SK-N-SH (cell line): ENCODE measurements around the gene TRDN. TPM values are rescaled to one million over a fixed set of nuclear protein-coding genes. Genes with fewer than 3 reads are reported as not detected.

ENCODE experiments used
- CTCF ChIA-PET: fragments of 300-600, 350-600 bp; formaldehyde crosslinking; extraction: SDS; loops from one replicate; lab custom pipeline; 2021; lab: Yijun Ruan, JAX
- POLR2A ChIA-PET: fragments of 350-600 bp; sonication (Branson Sonifier 250); formaldehyde crosslinking; extraction: SDS; loops from one replicate; lab custom pipeline; 2020; ENCODE audit warnings: antibody characterized with exemption, inconsistent platforms; lab: Yijun Ruan, JAX
- DNase-seq: peaks from one replicate; pipeline ENCODE4 v3.0.0; 2012
- H2AFZ ChIP-seq: fragments of 200-600 bp; sonication (generic); 2 replicates; pipeline ENCODE4 v1.8.1; 2016; ENCODE audit warnings: antibody characterized with exemption, mild to moderate bottlenecking, low read depth
- H3F3A ChIP-seq: fragments of 200-600 bp; sonication (generic); replicated peaks from 2 replicates; pipeline ENCODE3; 2016; ENCODE audit warnings: antibody characterized with exemption, mild to moderate bottlenecking; ENCODE audit not compliant: insufficient read depth
- H3K27ac ChIP-seq, 2 experiments: fragments of 200-500 bp in 1 of 2; fragments of 200-600 bp in 1 of 2; sonication (Bioruptor generic) in 1 of 2; sonication (generic), shearing (Covaris generic) in 1 of 2; 2 replicates each; pipeline versions ENCODE4 v1.5.1 to v1.6.1; 2014 to 2016; ENCODE audit warnings: low read depth in 2 of 2, inconsistent platforms in 1 of 2, low read length in 1 of 2, mild to moderate bottlenecking in 1 of 2, mixed read lengths in 1 of 2
- H3K27me3 ChIP-seq: fragments of 200-600 bp; sonication (generic), shearing (Covaris generic); 2 replicates; pipeline ENCODE4 v1.6.1; 2016; ENCODE audit warnings: mixed run types; ENCODE audit not compliant: insufficient read depth
- H3K36me3 ChIP-seq, 2 experiments: fragments of 200-500 bp in 1 of 2; fragments of 200-600 bp in 1 of 2; sonication (Bioruptor generic) in 1 of 2; sonication (generic) in 1 of 2; replicated peaks in 1 of 2; 2 replicates each; pipeline versions ENCODE3 to v1.5.1; 2014 to 2016; ENCODE audit warnings: low read length in 1 of 2, mild to moderate bottlenecking in 1 of 2; ENCODE audit not compliant: insufficient read depth in 2 of 2, control insufficient read depth in 1 of 2
- H3K4me1 ChIP-seq, 2 experiments: fragments of 200-500 bp in 1 of 2; fragments of 200-600 bp in 1 of 2; sonication (Bioruptor generic) in 1 of 2; sonication (generic), shearing (Covaris generic) in 1 of 2; 2 replicates each; pipeline versions ENCODE4 v1.5.1 to v1.6.1; 2014 to 2016; ENCODE audit warnings: low read depth in 1 of 2, low read length in 1 of 2, mixed run types in 1 of 2; ENCODE audit not compliant: insufficient read depth in 2 of 2, control insufficient read depth in 1 of 2
- H3K4me2 ChIP-seq: fragments of 200-600 bp; sonication (generic), shearing (Covaris generic); 2 replicates; pipeline ENCODE4 v1.6.1; 2017; ENCODE audit warnings: mixed run types
- H3K4me3 ChIP-seq, 2 experiments: fragments of 200-500 bp in 1 of 2; fragments of 200-600 bp in 1 of 2; sonication (Bioruptor generic) in 1 of 2; sonication (generic), shearing (Covaris generic) in 1 of 2; 2 replicates each; pipeline versions ENCODE4 v1.5.1 to v1.8.1; 2014 to 2016; ENCODE audit warnings: low read depth in 2 of 2, inconsistent platforms in 1 of 2, low read length in 1 of 2, mild to moderate bottlenecking in 1 of 2, mixed read lengths in 1 of 2, moderate library complexity in 1 of 2
- H3K79me2 ChIP-seq: fragments of 200-600 bp; sonication (generic); 2 replicates; pipeline ENCODE4 v1.8.1; 2017; ENCODE audit warnings: mild to moderate bottlenecking; ENCODE audit not compliant: insufficient read depth
- H3K9ac ChIP-seq: fragments of 200-600 bp; sonication (generic); 2 replicates; pipeline ENCODE4 v1.6.1; 2017; ENCODE audit warnings: mixed run types
- H3K9me2 ChIP-seq: fragments of 200-600 bp; sonication (generic); 2 replicates; pipeline ENCODE4 v1.6.1; 2017; ENCODE audit warnings: mixed run types
- H3K9me3 ChIP-seq: fragments of 200-600 bp; sonication (generic); 2 replicates; pipeline ENCODE4 v1.6.1; 2017; ENCODE audit warnings: mixed run types, mild to moderate bottlenecking, moderate library complexity
- H4K20me1 ChIP-seq: fragments of 200-600 bp; sonication (generic); 2 replicates; pipeline ENCODE4 v1.6.1; 2017; ENCODE audit warnings: mild to moderate bottlenecking, mixed run types; ENCODE audit not compliant: insufficient read depth
- EZH2phosphoT487 ChIP-seq: fragments of 200-600 bp; sonication (generic); IDR thresholded peaks from 2 replicates; pipeline ENCODE4 v1.6.1; 2017; ENCODE audit warnings: low read depth, mixed run types, mild to moderate bottlenecking, antibody characterized with exemption, moderate library complexity, borderline replicate concordance
- FOXJ3 ChIP-seq: sonication (generic); formaldehyde crosslinking; IDR thresholded peaks from 2 replicates; pipeline ENCODE4 v1.5.1; 2020; ENCODE audit warnings: mild to moderate bottlenecking, missing genetic modification reagents
- FOXM1 ChIP-seq: IDR thresholded peaks from 2 replicates; pipeline ENCODE4 v1.4.0; 2012; ENCODE audit warnings: low read depth, mild to moderate bottlenecking
- GABPA ChIP-seq: IDR thresholded peaks from 2 replicates; pipeline ENCODE4 v1.4.0; 2012; ENCODE audit warnings: low read depth, mild to moderate bottlenecking
- GATA2 ChIP-seq: sonication (generic); formaldehyde crosslinking; IDR thresholded peaks from 2 replicates; pipeline ENCODE4 v1.5.0; 2020; ENCODE audit warnings: mild to moderate bottlenecking, missing genetic modification reagents
- JUND ChIP-seq: IDR thresholded peaks from 2 replicates; pipeline ENCODE4 v1.4.0; 2012
- MEF2A ChIP-seq: IDR thresholded peaks from 2 replicates; pipeline ENCODE4 v1.4.0; 2012; ENCODE audit warnings: low read depth, borderline replicate concordance
- NFIC ChIP-seq: IDR thresholded peaks from 2 replicates; pipeline ENCODE4 v1.4.0; 2012; ENCODE audit warnings: borderline replicate concordance
- NRF1 ChIP-seq: IDR thresholded peaks from 2 replicates; pipeline ENCODE4 v1.6.1; 2012; ENCODE audit warnings: low read depth, mild to moderate bottlenecking, low read length
- POLR2AphosphoS5 ChIP-seq: IDR thresholded peaks from 2 replicates; pipeline ENCODE4 v1.6.1; 2012; ENCODE audit warnings: low read depth, low read length
- RAD21 ChIP-seq: IDR thresholded peaks from 2 replicates; pipeline ENCODE4 v1.6.1; 2012; ENCODE audit warnings: mild to moderate bottlenecking, low read length
- RCOR1 ChIP-seq: fragments of 150-350 bp; IDR thresholded peaks from 2 replicates; pipeline ENCODE4 v1.6.1; 2017; ENCODE audit warnings: antibody characterized with exemption, low read length
- REST ChIP-seq: IDR thresholded peaks from 2 replicates; pipeline ENCODE4 v1.6.1; 2012; ENCODE audit warnings: mild to moderate bottlenecking, low read depth, low read length, moderate library complexity
- RFX5 ChIP-seq: IDR thresholded peaks from 2 replicates; pipeline ENCODE4 v1.6.1; 2012; ENCODE audit warnings: mild to moderate bottlenecking, improper control_type of control experiment, low read length
- RXRA ChIP-seq: IDR thresholded peaks from 2 replicates; pipeline ENCODE4 v1.4.0; 2012; ENCODE audit warnings: low read depth, mild to moderate bottlenecking, borderline replicate concordance
- SIN3A ChIP-seq: IDR thresholded peaks from 2 replicates; pipeline ENCODE4 v1.6.1; 2012; ENCODE audit warnings: low read depth, mild to moderate bottlenecking, low read length, moderate library complexity, borderline replicate concordance
- TEAD4 ChIP-seq: IDR thresholded peaks from 2 replicates; pipeline ENCODE4 v1.4.0; 2012; ENCODE audit warnings: mild to moderate bottlenecking, borderline replicate concordance; ENCODE audit not compliant: insufficient read depth
- WGBS: methylation state at CpG from one replicate; pipeline ENCODE4 v1.1.6; 2017; ENCODE audit warnings: low lambda C conversion rate; 5-methylcytosine and 5-hydroxymethylcytosine counted together
- polyA plus RNA-seq, 3 experiments: library from polyadenylated mRNA; depleted of rRNA; stranded (reverse); fragments of >200 nt; gene quantifications; 2 replicates each; pipeline ENCODE4 v1.2.3, GENCODE V29; 2012
- TF ChIP-seq, protein P1 (sequence below): IDR thresholded peaks from 2 replicates; pipeline ENCODE4; 2012

The TRDN gene
- polyA plus RNA-seq, 1 of the 3 experiments (the other 2 are of a cell fraction): not detected

GRCh38 chr6:123276546-123276980, 360.2 kb downstream of the TRDN start:
- no peak overlapping the region for H3K4me2 ChIP-seq
- H3K4me1 ChIP-seq: no peaks in the 10 kb centered on the region
- H3K9me3 ChIP-seq: no peaks in the 10 kb centered on the region
- TF ChIP-seq RXRA: no peak
- no peak for TF ChIP-seq JUND
- no peak for TF ChIP-seq TEAD4
- TF ChIP-seq GATA2 (CRISPR knock-in tag): no peak
- TF ChIP-seq RCOR1: no peak
- no peak for TF ChIP-seq GABPA
- no peak for TF ChIP-seq MEF2A
- TF ChIP-seq RAD21: no peak
- no peak for TF ChIP-seq NRF1
- TF ChIP-seq, all 33 proteins: peak for 0
- CTCF ChIA-PET: no interaction called here
- no peaks in the 10 kb centered on the region for H3F3A ChIP-seq
- H3K4me3 ChIP-seq: no peak overlapping the region
- POLR2A ChIA-PET: no interaction called here
- no peak for DNase-seq
- H4K20me1 ChIP-seq: no peaks in the 10 kb centered on the region
- no peaks in the 10 kb centered on the region for H3K27me3 ChIP-seq
- H3K9ac ChIP-seq: no peak overlapping the region
- H3K36me3 ChIP-seq: no peaks in the 10 kb centered on the region
- WGBS: 12% methylated on average over 3 of the region's 3 CpGs
- no peaks in the 10 kb centered on the region for H3K79me2 ChIP-seq
- no peak overlapping the region for H2AFZ ChIP-seq
- H3K27ac ChIP-seq: no peak overlapping the region
- no peaks in the 10 kb centered on the region for H3K9me2 ChIP-seq

- H3F3A ChIP-seq: no peaks in the 10 kb centered on the region
- no peaks in the 10 kb centered on the region for H3K27me3 ChIP-seq
- H3K4me3 ChIP-seq: no peak overlapping the region
- H3K4me2 ChIP-seq: no peak overlapping the region
- TF ChIP-seq REST (no peak), NRF1 (no peak), MEF2A (no peak), RFX5 (no peak), NFIC (no peak), SIN3A (no peak), EZH2phosphoT487 (no peak), FOXM1 (no peak), FOXJ3 (CRISPR knock-in tag) (no peak), RCOR1 (no peak), GATA2 (CRISPR knock-in tag) (no peak), POLR2AphosphoS5 (no peak)
- TF ChIP-seq, protein P1, sequence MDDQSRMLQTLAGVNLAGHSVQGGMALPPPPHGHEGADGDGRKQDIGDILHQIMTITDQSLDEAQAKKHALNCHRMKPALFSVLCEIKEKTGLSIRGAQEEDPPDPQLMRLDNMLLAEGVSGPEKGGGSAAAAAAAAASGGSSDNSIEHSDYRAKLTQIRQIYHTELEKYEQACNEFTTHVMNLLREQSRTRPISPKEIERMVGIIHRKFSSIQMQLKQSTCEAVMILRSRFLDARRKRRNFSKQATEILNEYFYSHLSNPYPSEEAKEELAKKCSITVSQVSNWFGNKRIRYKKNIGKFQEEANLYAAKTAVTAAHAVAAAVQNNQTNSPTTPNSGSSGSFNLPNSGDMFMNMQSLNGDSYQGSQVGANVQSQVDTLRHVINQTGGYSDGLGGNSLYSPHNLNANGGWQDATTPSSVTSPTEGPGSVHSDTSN: no peak
- no peaks in the 10 kb centered on the region for H3K4me1 ChIP-seq
- no peak overlapping the region for H3K27ac ChIP-seq
- ChIA-PET POLR2A (no interaction called here), CTCF (no interaction called here)
- H2AFZ ChIP-seq: no peak overlapping the region
- WGBS: 36% methylated on average over 5 of the region's 5 CpGs
- no peak for DNase-seq
- no peaks in the 10 kb centered on the region for H3K9me2 ChIP-seq
- no peaks in the 10 kb centered on the region for H3K9me3 ChIP-seq
- no peaks in the 10 kb centered on the region for H3K79me2 ChIP-seq
- no peaks in the 10 kb centered on the region for H3K36me3 ChIP-seq
- no peak overlapping the region for H3K9ac ChIP-seq
- H4K20me1 ChIP-seq: no peaks in the 10 kb centered on the region
These were observed 372.8 kb downstream of the TRDN start for GRCh38 chr6:123263981-123264380.
